22Rv1 (cell line): ENCODE results near the gene TBC1D16.

Experiments used
- H3K27ac ChIP-seq: fragments of 450-650 bp; 2 replicates; pipeline ENCODE4 v1.5.1; 2017
- ZFX ChIP-seq: fragments of 450-650 bp; IDR thresholded peaks from 2 replicates; pipeline ENCODE4 v1.6.1; 2017; ENCODE audit warnings: antibody characterized with exemption, borderline replicate concordance
- TF ChIP-seq, protein P1 (sequence below): fragments of 450-650 bp; IDR thresholded peaks from 2 replicates; pipeline ENCODE4 v1.5.1; 2017; ENCODE audit warnings: mild to moderate bottlenecking

TBC1D16 gene

DNA sequence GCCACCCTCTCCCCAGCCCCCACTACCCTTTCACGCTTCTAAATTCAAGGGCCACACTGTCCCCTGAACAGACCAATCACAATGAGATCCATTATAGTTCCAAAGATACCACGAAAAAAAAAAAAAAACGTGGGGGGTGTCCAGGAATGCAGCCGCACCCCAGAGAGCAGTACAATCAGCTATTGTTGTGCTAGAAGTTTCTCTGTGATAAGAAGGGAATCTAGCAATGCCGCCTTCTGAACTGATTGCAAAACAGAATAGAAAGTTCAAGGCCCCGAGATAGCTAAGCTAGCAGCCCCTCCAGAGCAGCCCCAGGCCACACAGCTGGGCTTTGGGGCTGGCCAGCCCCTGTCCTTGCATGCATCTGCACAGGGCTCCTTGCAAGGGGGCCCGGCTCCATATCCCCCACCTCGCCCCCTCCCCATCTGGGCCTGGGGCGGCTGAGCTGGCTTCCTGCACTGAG lies 109.5 kb downstream of the TBC1D16 start:
- H3K27ac ChIP-seq: no peak overlapping the region
- no peak for TF ChIP-seq ZFX
- TF ChIP-seq, protein P1, sequence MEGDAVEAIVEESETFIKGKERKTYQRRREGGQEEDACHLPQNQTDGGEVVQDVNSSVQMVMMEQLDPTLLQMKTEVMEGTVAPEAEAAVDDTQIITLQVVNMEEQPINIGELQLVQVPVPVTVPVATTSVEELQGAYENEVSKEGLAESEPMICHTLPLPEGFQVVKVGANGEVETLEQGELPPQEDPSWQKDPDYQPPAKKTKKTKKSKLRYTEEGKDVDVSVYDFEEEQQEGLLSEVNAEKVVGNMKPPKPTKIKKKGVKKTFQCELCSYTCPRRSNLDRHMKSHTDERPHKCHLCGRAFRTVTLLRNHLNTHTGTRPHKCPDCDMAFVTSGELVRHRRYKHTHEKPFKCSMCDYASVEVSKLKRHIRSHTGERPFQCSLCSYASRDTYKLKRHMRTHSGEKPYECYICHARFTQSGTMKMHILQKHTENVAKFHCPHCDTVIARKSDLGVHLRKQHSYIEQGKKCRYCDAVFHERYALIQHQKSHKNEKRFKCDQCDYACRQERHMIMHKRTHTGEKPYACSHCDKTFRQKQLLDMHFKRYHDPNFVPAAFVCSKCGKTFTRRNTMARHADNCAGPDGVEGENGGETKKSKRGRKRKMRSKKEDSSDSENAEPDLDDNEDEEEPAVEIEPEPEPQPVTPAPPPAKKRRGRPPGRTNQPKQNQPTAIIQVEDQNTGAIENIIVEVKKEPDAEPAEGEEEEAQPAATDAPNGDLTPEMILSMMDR: no peak

DNA sequence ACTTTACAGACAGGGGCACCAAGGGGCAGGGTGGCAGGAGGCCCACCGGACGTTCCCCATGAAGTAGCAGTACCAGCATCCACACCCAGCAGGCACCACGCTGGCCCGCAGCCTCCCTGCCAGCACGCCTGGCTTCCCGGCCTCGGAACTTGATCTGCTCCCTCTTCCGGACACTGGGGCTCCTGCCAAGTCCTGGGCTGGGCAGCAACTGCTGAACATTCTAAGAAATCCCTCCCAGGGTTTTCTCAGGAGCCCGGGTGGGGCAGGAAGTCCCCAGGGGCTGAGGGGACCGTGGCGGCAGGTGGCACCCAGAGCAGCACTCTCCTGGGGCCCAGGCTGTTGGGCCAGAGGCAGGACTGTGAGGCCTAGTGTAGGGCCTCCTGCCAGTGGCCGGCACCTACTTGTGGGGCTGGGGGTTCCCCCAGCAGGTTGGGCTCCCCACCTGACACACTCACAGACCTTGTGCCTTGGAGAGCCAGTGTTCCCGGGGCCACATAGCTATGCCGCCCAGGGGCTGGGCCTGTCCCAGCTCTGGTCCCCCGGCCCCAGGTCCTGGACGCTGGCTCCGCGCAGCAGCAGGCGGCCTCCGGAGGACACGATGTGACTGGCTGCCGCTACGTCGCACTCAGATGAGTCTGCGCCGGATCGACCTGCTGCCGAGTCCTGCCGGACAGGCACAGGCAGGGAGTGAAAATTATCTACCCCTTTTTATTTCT lies 110.3 kb downstream of the TBC1D16 start:
- TF ChIP-seq ZFX: no peak
- TF ChIP-seq, protein P1: no peak
- no peak overlapping the region for H3K27ac ChIP-seq

DNA sequence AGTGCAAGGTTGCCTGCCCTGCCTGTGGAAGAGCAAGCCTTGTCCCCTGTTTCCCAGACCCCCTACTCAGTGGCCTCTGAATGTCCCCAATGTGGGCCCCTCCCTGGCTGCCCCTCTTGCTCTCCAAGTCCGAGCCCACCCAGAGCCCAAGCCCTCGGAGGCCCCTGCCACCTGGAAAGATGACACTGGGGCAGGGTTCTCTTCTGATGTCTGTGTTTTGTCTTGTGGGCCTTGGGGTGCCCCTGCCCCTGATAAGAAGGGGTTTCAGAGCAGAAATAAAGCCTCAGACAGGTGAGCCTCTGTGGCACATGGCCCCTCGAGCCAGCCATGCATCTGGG lies 111.1 kb downstream of the TBC1D16 start:
- TF ChIP-seq, protein P1: peak; percentile 61
- TF ChIP-seq ZFX: no peak
- no peak overlapping the region for H3K27ac ChIP-seq

DNA sequence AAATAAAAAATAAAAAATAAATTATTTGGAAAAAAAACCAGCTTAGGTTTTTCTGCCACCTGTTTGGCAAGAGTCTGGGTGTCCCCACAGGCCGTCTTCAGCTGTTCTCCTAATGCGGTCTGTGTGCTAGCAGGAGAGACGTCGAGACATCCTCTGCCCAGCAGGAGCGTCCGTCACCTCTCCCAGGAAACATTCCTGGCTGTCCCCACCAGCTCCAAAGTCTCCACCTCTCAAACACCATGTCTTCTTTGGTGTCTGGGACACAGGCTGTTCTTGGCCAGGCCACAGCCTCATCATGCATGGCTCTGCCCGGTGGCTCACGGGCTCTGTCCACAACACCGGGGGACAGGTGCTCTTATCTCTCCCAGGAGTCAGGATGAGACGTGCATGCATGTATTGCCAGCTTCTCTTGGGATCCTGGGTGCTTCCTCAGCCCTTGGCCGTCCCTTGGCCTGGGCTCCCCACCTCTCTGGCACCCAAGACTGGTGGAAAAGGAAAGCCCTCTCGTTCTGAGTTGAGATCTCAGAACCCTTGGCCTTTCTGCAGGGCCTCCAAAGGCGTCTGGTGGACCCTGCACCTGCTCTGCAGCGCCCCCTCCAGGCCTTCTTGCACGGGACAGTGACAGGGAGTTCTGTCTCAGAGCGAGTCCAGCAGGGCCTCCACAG lies 111.6 kb downstream of the TBC1D16 start:
- TF ChIP-seq ZFX: no peak
- TF ChIP-seq, protein P1: peak; percentile 92
- H3K27ac ChIP-seq: no peak overlapping the region

DNA sequence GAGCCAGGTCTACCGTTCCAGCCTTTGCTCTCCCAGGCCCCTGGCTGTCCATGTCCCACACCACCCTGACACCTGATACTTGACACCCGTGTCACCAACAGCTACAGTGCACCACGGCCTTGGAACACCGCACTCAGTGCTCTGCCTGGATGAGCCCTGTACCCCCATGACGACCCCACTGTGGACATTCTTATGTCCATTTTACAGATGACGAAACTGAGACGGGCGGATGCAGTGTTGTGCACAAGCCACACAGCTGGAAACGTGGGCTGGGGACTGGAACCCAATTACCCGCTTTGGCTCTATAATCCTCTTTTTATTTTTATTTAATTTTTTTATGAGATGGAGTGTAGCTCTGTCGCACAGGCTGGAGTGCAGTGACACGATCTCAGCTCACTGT lies 112.9 kb downstream of the TBC1D16 start:
- TF ChIP-seq, protein P1: no peak
- no peak for TF ChIP-seq ZFX

DNA sequence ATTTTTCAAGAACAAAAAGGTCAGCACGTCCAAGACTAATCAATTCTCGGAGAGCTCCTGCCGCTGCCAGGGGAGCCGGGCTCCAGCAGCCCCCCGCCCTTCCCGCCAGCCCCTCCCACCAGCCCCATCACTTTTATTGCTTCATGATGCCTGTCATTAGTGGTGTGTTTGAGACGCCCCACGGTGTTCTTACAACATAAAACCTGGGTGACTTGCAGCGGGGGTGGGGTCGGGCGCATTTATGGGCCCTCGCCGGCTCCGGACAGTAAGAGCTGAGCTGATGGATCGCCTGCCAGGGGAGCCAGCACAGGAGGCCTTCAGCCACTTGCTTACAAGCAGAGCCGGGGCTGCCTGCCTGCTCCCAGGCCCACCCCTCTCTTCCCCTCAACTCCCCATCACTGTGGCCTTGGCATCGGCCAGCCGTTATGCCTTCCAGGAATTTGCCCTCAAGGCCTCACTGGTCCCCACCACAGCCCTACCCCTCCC lies 113.5 kb downstream of the TBC1D16 start:
- TF ChIP-seq ZFX: no peak
- TF ChIP-seq, protein P1: no peak
- H3K27ac ChIP-seq: no peak overlapping the region

More for the DNA sequence above, 112.9 kb downstream of the TBC1D16 start:
- H3K27ac ChIP-seq: no peak overlapping the region
